ENCODE data around the gene S100A3.

Gene S100A3

DNA sequence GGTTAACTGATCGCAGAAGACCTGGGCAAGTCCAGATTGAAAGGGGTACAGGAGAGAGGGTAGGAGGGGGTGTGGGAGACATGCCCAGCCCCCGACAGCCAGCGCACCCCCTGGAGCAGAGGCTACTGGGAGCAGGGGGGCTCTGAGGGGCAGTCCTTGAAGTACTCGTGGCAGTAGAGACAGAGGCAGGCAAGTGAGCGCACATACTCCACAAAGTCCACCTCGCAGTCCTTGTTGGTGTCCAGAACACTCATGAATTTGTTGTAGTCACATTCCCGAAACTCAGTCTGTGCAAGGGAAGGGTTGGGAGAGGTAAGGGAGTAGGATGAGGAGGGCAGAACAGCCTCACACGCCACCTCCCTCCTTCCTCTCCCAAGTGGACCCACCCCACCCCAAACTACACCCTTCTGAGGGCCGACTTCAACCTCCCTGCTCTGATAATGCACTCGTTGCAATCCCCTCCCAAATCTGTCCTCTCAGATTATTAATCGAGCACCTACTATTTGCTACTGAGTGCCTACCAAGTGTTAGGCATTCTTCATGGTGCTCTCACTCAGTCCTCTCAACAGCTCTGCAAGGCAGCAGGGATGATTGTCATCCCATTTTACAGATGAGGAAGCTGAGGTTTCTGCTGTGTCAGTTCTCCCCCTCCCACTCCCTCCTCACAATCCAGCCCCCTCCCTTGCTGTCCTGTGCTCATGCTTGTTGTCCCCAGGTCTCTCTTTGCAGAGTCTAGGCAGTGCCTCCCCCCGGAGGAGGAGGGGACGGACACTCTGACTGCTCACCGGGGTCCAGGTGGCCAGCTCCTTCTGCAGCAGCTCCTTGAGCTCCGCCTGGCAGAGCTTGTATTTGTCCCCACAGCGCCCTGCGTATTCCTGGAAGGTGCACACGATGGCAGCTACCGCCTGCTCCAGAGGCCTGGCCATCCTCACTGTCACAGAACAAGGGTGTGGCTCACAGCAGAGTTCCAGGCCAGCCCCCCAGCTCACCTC lies 1.2 kb downstream of the S100A3 start:
- DNase-seq = no peak

DNA sequence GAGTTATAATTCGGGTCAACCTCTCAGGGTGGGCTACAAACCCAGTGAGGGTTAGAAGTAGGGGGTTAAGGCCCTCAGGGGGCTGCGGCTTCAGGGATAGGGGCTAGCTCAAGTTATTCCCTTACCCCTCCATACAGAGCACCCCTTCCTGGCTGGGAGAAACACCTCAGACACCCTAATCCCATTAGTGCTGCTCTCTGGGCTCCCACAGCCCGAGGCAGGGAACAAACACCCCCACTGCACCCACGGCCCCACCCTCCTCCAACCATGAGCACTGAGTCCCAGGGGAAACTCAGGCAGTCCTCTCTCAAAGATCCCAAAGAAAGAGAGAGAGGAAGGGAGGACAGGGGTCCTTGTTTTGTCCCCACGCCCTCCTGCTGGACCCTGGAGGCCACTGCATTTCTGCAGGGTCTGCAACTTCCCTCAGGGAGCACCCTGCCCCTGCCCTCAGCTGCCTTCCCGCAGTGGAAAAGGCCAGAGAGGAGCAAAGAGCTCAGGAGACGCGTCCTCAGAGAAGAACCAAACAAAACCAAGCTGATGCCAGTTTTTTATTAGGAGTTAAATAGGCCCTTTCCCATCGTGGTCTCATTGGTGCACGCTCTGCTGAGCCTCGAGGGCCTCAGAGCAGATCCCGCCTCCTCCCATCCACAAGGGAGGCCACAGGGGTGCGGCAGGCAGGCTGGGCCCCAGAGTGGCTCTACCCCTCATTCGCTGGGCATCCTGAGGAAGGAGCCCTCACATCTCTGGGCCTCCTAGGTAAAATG lies 2.1 kb downstream of the S100A3 start:
- no peak for DNase-seq

DNA sequence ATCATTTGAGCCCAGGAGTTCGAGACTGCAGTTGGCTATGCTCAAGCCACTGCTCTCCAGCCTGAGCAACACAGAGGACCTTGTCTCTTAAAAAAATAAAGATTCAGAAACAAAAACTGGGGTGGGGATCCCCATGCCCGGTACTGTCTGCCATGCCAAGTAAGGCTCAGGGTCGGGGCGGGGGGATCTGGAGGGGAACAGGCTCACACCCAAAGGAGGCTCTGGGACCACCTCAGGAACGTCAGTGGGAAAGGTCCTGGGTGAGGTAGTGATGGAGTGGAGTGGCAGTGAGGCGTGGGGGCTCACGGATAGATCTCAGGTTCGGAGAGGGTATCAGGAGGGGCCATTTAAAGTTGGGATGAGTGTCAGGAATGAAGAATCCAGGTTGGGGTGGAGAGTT lies 2.7 kb downstream of the S100A3 start:
- DNase-seq = no peak

GRCh38 chr1:153545067-153546055 lies 3.7 kb downstream of the S100A3 start, which contains the start of gene S100A4:
TSS of gene S100A4 (minus strand) at chr1:153545806. CDS start at chr1:153544794, 1,012 bp downstream.
- DNase-seq = peak; percentile 98

DNA sequence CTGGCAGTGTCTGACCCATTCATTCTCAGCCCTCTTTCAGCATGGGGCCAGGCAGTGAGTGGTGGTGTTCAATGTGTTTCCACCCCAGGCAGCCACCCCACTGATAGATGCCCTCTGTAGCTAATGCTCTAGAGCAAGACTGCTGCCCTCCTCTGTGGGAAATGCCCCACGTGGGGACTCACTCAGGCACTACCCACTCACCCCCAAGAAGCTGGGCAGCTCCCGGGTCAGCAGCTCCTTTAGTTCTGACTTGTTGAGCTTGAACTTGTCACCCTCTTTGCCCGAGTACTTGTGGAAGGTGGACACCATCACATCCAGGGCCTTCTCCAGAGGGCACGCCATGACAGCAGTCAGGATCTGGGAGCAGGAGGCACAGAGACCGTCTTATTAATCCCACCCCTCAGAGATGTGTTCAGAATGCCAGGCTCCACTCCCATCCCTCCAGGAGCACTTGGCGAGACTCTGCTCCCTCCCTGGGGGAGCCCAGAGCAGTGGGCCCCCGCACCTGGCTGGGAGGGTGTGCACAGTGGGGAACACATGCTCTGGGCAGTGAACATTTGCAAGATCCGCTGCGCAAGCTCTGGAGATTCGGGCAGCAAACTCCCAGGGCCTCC lies 4.5 kb downstream of the S100A3 start:
- DNase-seq = no peak

DNA sequence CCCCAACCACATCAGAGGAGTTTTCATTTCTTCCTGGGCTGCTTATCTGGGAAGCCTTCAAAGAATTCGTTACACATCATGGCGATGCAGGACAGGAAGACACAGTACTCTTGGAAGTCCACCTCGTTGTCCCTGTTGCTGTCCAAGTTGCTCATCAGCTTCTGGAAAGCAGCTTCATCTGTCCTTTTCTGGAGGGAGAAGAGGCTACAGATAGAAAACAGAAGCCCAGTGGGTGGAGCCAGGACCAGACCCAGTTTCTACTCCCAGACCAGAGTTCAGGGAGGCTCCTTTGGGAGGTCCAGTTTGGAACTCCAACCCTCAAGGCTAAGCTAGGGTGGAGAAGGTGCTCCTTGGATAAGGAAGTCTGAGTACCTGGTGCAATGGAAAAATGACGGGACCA lies 5.3 kb downstream of the S100A3 start:
- no peak for DNase-seq

- no peak for DNase-seq
Measured at GRCh38 chr1:153542956-153543711, 5.9 kb downstream of the S100A3 start.

DNA sequence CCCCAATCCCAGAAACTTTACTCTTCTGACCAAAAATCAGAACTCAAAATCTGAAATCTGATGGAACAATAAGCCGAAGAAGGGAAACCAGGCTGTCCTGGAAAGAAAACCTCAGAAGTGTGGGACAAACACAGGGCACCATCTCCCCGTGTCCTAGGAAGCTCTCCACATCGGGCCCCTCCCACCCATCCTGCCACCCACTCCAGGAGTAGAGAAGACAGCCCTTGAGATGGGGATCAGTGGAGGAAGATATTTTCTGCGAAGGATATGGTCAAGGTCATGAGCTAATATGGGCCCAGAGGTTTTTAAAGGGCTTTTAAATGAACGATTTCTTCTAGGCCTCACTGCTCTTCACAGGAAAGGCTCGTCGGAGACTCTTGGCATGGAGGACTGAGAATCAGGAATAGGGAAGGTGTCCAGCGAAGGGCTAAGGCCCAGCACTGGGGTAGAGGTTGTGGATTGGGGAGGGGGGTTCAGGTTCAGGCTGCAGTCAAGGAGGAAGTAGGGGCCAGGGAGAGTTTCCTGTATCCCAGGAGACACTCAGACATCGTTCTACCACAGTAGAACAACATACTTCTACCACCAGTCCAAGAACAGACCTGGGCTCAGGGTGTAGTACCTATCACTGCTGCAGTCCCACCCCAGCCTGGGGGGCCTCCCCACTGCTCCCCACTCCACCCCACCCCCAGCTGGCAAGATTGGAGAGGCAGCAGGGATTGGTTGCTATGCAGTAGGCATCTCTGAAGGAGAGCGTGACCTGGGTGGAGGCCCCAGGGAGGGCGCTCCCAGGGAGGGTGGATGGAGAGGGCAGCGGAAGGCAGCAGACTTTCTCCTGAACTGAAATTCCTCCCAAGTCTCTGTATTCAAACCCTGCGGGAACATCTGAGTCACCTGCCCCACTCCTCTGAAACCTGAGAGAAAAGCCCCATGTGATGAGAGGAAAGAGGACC lies 7.1 kb downstream of the S100A3 start:
- DNase-seq = no peak

GRCh38 chr1:153540394-153541361 lies 8.4 kb downstream of the S100A3 start, which contains the start of gene S100A5:
TSS of gene S100A5 (minus strand) at chr1:153540934. CDS start at chr1:153540191, 743 bp downstream.
- peak; percentile 86 for DNase-seq

DNA sequence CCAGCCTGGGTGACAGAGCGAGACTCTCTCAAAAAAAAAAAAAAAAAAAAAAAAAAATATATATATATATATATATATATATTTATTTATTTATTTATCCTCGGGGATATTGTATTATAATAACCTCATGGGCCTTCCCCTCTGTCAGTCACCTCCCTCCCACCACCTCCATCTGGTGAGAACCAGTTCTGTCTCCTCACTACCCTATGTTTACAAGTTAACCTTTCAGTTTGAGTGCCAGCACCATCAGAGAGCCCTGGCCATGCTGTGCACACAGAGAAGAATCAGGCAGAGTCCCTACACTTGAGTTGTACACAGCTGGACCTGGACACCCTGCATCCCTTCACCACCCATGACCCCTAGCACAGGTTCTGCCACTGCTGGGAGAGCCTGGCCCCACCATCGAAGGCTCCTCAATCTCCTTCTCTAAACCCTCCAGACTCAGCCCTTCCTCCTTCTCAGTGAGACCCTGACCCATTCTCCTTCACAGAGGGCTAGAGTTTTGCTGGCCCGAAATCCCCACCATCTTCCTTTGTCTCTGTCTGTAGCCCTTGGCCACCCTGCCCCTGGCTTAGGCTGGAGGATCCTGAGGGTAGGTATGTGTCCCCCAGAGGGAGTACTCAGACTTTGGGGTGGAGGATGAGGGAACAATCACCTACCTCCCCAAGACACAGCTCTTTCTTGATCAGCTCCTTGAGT lies 9.5 kb downstream of the S100A3 start:
- no peak for DNase-seq

DNA sequence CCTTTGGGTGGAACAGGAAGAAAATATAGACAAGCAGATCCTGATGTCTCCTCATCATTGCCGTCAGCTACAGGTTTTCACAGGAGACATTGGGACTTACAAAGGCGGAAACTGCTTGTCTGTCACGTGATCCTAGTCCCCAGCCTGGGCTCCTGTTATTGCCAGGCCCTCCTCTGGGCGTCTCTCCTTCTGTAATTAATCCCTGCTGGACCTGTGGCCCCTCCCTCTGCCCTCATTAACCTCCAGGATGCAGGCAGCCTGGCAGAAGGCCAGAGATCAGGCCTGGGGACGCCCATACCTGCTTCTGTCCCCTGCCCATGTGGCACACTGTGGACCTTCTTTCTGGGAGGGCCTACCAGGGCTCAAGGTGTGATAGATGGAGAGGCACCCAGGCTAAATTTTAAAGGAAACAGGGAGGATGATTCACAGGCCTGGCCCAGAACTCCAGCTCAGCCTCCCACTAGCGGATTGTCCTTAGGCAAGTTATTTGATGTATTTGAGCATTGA lies 10.7 kb downstream of the S100A3 start:
- DNase-seq = no peak

DNA sequence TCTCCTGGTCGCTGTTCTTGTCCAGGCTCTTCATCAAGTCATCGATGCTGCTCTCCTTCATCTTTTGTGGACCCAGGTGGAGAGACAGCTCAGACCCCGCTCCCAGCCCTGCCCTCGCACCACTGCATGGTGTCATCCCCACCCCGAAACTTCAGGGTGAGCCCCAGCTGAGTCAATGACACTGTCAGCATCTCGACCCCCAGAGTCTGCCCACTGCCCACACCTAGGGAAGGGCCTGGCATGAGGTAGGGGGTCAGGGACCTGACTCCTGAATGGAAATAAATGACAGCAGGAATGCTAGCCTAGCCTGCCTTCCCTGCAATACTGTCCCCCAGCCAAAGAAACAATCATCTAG lies 11.7 kb downstream of the S100A3 start:
- no peak for DNase-seq

DNA sequence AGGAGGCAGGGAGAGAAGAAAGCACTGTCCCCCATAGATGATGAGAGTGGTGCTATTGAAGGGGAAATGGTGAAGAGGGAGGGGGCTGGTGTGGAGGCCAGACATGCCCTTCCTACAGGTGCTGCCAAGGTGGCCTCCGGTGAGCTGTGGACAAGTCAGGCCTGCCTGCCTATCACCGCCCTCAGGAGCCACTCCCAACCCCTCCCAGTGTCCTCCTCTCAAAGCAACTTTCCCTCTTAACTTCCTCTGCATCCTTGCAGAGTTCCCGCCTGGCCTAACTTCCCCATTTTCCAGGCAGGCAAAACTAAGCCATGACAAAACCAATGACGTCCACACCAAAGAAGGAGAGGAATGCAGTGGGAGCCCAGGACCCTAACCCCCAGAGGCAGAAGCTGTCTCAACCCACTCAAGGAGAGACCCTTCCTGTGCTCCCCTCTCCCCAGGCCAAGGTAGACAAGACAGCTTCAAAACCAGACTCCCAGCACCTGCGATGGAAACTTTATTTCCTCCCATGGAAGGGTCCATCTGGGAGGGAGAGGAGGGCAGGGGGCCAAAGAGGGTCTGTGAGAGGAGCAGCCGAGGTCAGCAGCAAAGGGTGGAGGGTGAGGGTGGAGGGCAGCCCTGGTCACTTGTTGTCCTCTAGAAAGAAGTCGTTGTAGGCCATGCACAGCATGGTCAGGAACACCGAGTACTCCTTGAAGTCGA lies 12.2 kb downstream of the S100A3 start:
- DNase-seq = no peak

DNA sequence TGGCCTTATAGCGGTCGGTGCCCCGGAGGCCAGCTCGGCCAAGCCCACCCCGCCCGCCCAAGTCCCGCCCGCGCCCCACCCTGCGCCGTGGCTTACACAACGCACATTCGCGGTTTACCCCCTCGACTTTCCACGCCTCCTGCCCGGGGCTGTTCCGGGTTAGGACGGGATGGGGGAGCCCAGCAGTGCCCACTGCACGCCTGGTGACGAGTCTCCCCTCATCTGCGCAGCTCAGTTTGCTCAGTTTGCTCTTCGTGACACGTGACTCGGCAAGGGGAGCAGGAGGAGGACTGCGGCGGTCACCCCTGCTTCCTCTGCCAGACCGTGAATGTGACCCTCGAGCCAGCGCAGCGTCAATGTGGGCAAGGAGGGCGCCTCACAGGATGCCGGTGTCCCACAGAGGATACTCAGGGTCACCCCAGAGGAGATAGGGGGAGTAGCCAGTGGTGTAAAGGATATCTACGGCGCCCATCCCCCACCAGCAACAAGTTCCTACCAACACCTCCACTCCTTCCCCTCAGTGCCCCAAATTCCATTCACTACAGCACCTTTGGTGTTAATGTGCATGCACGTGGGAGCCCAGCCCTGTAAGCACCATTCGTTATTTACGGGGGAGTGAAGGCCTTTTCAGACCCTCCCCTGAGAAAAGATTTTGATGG lies 12.9 kb downstream of the S100A3 start:
- DNase-seq = peak; percentile 90

- DNase-seq = peak; percentile 74
Measured at GRCh38 chr1:153535242-153536011, 13.6 kb downstream of the S100A3 start, which contains the start of gene S100A6. TSS of gene S100A6 (minus strand) at chr1:153535991. CDS start at chr1:153535339, 652 bp downstream.

DNA sequence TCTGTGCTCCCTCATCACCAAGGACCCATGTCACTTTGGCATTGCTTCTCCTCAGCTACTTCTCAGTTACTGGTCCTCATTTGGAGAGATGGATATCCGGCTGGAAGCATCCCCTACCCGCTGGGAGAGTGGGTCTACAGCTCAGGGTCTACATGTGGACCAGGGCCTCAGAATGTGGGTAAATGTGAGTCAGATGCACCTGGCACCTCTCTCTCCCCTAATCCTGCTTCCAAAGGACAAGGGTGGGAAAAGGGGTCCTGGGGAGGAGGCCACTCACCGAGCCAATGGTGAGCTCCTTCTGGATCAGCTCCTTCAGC lies 14.2 kb downstream of the S100A3 start:
- no peak for DNase-seq

Data from activated CD4-positive, alpha-beta T cell treated with anti-CD3 and anti-CD28 coated beads, Interleukin-10, Interleukin-2, amounts not matched to agents 100 ng/mL and 50 ng/mL, durations not matched to agents 16 hours and 8 hours (primary cell).